Measurements from ENCODE around the gene DYSF.

DYSF gene

DNA sequence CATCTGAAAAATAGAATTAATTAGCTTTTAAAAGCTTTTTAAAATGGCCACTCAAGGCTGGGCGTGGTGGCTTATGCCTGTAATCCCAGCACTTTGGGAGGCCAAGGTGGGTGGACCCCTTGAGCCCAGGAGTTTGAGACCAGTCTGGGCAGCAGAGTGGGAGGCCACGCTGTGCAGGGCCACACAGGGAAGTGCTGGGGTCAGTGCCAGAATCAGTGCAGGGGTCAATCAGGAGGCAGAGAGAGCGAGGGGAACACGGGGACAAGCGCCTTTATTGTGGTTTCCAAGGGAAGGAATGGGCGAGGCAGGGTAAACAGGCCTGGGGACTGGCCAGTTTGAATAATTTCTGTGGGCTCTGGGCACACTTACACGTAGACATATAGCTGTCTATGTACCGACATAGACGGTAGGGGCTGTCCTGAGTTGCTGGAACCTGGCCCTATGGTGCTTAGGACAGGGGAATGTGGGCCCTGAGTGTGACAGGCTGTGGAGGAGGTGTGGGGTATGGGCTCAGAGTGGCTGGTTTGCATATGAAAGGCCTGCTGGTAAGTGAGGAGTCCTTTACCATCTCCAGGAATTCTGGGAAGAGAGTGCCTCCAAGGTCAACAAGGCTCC lies 42.9 kb downstream of the DYSF start:
- peak overlapping the region; percentile 92 for H3K27ac ChIP-seq
- no peak for DNase-seq (ENCODE audit: low read depth, low spot score)

DNA sequence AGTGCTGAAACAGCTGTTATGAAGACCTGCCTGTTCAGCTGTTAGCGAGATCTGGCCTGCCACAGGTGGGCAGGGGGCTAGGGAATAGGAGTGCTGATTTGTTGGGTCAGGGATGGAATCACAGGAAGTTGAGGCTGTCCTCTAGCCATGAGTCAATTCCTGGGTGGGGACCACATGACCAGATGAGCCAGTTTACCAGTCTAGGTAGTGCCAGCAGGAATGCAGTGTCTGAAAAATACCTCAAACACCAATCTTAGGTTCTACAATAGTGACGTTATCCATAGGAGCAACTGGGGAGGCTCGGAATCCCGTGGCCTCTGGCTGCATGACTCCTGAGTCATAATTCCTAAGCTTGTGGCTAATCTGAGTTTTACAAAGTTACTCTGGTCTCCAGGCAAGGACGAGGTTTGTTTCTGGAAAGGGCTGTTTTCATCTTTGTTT lies 44.9 kb downstream of the DYSF start:
- peak overlapping the region; percentile 92 for H3K27ac ChIP-seq
- DNase-seq (ENCODE audit: low read depth, low spot score), result peak; percentile 96

DNA sequence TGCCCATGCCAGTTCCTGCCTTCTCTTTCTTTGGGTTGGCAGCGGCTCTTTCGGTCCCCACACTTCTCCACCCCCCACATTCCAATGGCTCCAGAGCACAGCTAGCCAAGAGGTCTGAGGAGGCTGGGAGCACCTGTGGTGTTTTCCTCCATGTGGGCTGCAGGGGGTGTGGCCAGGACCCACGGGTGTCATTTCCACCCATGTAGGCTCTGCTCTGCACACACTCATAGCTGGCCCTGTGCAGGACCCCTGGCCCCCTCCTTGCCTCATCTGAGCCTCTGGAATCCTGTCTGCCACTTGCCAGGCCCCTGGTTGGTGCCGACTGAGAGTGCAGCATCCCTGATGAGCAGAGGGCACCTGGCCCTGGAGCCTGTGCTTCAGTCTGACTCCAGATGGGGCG lies 46.3 kb downstream of the DYSF start:
- DNase-seq (ENCODE audit: low read depth, low spot score), result no peak
- peak overlapping the region; percentile 92 for H3K27ac ChIP-seq

DNA sequence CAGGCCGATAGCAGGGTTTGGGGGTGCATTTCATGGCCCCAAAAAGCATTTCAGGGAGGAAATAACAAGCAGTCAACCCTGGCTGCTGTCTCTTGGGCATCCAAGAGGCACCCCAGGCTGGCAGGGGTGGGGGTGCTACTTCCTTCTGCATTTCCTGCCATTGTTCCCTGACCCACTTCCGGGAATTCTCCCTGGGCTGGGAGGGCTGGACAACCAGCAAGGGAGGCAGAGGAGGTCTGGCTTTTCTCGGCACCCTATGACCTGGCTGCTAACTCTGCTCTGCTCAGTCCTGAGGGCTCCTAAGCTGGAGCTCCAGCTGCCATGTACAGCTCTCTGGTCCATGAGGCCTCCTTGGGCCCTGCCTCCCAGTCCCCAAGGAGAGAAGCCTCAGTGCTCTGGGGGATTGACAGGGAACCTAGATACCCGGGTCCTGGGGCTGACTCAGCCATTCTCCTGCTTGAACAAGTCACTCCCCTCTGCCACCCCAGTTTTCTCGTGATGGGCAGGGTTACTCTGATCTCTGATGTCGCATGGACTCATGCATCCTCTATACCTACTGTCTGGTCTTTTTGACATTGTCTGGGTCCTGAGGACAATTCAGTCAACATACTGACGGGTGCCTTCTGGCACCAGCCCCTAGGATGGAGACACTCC lies 47.2 kb downstream of the DYSF start:
- DNase-seq (ENCODE audit: low read depth, low spot score), result no peak
- no peak overlapping the region for H3K27ac ChIP-seq

DNA sequence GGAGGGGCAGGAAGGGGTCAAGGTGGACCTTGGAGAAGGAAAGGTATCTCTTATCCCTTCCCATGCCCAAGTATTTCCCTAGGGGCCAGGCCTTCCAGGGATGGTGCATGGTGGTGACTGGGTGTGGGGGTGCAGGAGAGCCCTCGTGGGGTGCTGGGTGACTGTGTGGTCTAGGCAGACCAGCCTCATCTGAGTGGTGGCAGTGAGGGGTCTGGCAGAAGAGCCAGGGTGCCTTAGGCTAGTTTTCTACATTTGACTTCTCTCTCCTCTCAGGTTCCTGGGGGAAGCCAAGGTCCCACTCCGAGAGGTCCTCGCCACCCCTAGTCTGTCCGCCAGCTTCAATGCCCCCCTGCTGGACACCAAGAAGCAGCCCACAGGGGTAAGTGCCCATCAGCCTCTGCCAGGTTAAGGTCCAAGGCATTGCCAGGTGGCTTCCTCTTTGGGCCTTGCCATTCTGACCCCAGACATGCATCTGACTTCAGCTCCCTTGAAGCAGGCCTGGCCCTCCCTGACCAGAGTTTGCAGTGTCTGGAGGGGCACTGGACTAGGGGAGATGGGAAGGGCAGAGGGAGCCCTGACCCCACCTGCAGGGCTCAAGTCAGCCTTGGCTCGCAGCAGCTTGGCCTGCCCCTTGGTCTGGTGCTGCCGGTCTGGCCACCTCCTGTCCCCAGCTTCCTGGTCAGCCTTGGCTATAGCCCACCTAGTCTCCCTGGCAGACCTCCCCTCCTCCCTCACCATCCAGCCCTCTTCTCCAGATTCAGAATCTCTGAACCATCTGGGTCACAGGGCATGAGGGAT lies 49.8 kb downstream of the DYSF start:
- peak overlapping the region; percentile 7 for H3K27ac ChIP-seq
- DNase-seq (ENCODE audit: low read depth, low spot score), result no peak

DNA sequence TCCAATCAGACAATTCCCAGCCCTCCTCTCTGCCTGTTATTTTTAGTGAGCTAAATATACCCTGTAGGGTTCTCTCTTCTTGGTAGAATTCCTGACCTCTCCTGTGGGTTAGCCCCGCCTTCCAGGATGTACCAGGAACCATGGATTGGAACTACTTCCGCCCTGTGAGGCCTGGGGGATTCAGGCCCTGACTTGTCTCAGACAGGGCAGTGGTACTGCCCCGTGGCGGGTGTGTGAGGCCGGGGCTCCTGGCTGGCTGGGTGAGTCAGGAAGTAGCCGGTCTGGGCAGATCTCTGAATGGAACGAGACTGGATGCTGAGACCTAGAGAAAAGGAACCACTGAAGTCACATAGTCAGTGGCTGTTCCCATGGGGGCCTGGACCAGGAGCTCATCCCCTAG lies 50.5 kb downstream of the DYSF start:
- peak; percentile 88 for DNase-seq (ENCODE audit: low read depth, low spot score)
- peak overlapping the region; percentile 7 for H3K27ac ChIP-seq

DNA sequence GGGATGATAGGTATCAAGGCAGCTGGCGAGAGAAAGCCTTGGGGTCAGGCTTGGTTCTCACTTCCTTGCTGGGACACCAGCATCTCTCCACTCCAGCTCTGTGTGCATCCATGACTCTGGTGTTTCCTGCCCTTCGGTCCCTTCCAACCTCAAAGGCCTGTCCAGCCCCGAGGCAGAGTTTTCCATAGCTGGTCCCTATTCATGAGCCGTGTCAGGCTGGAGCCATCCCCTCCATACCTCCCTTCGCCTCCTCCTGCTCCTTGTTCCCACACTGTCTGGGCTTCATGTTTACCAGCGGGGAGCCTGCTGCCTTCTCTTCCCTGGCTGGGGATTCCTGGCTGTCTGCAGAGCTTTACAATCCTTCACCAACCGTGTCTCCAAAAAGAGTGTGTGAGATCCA lies 51.2 kb downstream of the DYSF start:
- DNase-seq (ENCODE audit: low read depth, low spot score), result no peak
- H3K27ac ChIP-seq, result no peak overlapping the region

DNA sequence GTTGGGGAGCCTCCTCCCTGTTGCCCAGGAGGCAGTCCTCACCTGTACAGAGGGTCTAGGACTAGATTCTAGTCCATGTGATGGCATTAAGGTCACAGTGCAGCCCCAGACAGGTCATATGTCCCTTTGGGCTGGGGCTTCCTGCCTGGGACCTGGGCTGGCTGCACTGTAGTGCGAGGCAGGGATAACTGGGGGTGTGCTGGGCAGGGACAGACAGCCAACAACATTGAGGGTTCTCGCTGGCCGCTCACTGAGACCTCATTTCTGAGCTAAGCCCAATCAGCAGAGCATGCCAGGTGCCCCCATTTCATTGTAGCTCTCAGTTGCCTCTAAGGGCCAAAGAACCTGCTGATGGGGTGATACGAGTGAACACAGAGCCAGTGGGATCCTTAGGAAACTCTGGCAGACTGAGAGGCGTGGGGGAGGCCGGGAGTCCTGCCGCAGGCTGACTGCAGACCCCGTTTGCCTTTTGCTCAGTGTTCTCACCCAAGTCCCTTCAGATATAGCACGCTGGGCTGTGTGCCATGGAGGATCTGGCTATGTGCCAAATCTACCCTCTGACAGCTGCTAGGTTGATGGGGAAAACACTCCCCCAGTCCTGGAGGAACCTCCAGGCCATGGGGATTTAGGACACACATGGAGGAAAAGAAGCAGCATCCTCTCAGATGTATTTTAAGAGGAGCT lies 51.9 kb downstream of the DYSF start:
- H3K27ac ChIP-seq, result no peak overlapping the region
- no peak for DNase-seq (ENCODE audit: low read depth, low spot score)

DNA sequence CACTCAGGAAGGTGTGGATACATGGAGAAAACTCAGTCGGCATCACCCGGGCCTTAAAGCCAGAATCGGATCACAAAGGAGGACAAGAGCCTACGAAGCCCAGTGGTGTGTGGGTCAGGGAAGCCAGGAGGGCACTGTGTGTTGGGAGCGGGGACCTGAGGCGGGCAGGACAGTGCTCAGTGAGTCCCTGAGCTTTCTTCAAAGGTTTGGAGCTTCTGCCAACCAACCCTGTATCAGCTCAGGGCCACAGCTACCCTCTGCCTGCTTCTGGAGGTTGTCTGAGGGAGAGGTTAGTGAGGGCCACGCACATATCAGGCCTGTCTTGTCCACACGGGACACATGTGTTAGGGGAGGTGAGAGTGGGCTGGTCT lies 52.4 kb downstream of the DYSF start:
- H3K27ac ChIP-seq, result no peak overlapping the region
- DNase-seq (ENCODE audit: low read depth, low spot score), result no peak

DNA sequence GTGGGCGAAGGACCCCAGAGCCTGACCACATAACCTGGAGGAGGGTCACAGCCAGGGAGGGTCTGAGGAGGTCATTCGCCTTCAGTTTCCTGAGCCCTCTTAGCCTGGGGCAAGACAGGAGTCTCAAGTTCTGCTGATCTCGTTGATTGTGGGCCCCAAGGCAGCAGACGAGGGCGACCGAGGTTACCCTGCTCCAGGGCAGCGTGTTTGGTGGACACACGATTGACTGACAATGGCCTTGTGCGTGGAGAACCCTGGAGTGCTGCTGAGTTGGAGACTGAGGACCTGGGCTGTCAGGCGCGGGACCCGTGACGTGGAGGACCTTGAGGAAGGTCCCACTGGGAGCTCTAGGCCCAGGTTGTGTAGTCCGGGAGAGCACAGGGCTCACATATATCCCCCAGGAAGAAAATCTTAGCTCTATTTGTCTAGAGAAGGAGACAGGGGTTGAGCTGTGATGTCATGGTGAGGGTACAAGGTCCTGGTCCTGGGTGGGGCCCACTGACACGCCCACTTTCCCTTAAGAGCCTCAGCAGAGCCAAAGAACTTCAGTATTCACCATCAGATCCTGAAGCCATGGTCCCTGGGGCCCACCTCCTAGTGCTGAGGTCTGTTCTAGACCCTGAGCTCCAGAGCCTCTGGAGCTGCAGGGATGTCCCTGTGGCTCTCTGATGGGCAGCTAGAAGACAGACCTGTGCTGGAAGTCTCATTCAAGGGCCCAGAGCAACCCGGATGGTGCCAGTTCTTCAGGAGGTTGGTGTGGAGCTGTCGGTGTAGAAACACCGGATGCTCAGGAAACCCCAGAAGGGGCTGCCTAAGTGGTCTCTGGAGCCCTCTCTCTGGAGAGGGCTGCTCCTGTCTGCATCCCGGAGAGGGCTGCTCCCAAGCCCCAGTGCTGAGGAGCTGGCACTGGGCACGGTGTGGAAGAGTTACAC lies 53.1 kb downstream of the DYSF start:
- H3K27ac ChIP-seq, result no peak overlapping the region
- no peak for DNase-seq (ENCODE audit: low read depth, low spot score)

DNA sequence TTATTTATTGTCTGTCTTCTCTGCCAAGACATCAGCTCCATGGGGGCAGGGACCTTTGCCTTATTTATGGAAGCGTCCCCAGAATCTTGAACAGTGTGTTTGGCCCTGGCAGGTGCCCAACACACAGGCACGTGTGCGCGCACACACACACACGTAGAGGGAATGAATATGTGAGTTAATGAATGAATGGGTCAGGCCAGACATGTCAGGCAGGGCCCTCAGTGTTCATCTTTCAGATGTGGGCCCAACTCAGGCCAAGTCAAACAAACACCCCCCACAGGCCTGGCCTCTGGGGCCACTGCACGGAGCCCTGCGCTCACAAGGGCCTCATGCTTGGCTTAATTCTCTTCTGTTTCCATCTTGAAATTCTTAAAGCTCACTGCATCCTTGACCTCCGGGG lies 54.1 kb downstream of the DYSF start:
- H3K27ac ChIP-seq, result no peak overlapping the region

DNA sequence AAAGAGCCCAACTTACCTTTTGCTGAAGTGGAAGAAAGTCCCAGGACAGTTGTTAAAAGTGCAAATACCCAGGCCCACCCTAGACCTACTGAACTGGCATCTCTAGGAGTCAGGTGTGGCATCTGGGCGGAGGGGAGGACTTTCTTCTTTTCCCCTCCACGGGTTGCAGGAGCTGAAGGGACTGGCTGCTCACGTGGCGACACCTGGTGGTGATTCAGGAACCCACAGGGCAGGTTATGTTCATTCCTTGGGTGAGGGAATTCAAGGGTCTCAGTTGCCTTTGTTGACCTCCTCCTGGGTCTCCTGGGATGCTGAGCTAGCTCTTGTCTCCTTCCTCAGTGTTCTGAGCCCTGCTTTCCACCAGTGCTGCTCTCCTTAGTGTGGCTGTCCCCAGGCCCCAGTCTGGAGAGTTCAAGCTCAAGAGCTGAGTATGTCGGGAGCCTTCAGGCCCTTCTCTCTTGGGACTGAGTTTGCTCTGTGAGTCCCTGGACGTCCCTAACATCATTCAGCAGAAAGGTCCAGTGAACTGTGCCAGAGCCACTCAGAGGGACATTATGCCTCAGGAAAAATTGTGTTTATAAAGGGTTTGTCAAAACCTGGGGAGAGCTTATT lies 56.9 kb downstream of the DYSF start:
- no peak for DNase-seq (ENCODE audit: low read depth, low spot score)
- no peak overlapping the region for H3K27ac ChIP-seq

More for the DNA sequence above, 54.1 kb downstream of the DYSF start:
- DNase-seq (ENCODE audit: low read depth, low spot score), result no peak

DNA sequence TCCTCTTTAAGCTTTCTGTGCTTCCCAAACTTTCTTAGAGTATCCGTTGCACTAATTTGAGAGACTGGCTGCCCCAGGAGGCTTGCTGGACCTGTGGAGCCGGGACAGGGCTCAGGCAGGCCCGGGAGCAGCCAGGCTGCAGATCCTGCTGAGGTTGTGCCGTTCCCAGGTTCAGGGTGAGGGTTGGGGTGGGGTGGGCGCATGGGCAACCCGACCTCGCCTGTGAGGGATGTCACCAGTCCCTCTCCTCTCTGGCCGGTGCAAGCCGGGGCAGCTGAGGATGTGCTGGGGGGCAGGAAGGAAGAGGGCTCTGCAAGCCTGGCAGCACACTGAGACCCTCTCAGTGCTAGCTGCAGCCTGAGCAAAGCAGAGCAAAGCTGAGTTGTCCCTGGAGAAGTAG lies 57.6 kb downstream of the DYSF start:
- DNase-seq (ENCODE audit: low read depth, low spot score), result no peak
- no peak overlapping the region for H3K27ac ChIP-seq

DNA sequence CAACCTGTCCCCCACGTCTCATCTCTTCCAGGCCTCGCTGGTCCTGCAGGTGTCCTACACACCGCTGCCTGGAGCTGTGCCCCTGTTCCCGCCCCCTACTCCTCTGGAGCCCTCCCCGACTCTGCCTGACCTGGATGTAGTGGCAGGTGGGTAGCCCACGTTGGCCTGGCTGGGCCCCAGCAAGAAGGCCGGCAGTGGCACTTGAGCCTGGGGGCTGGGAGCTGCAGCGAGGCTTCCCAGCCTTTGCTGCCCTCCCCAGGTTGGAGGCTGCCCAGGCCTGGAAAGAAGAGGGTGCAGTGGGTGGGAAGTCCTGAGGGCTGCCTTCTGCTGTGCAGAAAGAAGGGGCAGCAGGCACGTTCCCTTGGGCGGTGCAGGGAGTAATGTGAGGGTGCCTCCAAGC lies 58.4 kb downstream of the DYSF start:
- no peak overlapping the region for H3K27ac ChIP-seq
- no peak for DNase-seq (ENCODE audit: low read depth, low spot score)

DNA sequence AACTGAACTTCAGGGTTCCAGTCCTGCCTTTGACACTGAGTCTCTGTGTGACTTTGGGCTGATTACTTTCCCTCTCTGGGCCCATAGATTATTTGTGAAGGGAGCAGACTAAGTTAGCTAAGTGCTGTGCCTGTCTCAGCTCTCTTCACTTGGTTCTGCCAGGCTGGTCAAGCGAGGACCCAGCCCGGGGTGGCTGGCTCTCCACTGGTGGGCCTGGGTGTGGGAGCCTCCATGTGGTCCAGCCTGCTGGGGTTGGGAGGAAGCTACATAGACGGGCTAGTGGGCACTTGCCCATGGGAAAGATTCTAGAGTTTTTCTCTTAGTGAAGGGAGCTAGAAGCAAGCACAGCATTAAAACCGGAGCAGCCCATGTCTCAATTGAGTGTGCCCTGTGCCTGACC lies 59.0 kb downstream of the DYSF start:
- no peak for DNase-seq (ENCODE audit: low read depth, low spot score)
- no peak overlapping the region for H3K27ac ChIP-seq

DNA sequence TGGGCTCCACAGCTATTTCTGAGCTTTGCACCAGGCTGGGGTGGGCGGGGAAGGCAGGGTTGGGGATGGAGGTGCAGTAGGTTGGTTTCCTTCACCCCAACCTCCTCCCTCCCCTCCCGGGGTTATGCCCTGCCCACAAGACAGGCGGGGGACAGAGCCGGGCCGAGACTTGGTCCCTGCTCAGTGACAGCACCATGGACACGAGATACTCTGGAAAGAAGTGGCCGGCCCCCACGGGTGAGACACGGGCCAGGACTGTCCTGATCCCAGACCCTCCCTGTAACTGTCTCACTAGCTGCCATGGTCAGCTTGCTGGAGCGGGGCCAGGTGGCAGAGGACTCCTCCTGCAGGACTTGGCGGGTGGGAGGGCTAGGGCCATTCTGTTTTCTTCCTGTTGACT lies 59.7 kb downstream of the DYSF start:
- no peak overlapping the region for H3K27ac ChIP-seq
- DNase-seq (ENCODE audit: low read depth, low spot score), result no peak

DNA sequence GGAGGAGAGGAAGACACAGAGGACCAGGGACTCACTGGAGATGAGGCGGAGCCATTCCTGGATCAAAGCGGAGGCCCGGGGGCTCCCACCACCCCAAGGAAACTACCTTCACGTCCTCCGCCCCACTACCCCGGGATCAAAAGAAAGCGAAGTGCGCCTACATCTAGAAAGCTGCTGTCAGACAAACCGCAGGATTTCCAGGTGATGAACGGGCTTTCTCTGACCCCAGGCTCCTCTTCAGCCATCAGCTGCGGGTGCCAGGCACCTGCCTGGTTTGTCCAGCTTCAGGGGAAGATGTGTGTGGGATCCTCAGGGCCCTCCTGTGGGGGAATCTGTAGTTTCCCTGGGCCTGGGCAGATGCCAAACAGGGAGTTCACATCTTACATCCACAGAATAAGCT lies 60.4 kb downstream of the DYSF start:
- no peak for DNase-seq (ENCODE audit: low read depth, low spot score)
- no peak overlapping the region for H3K27ac ChIP-seq

DNA sequence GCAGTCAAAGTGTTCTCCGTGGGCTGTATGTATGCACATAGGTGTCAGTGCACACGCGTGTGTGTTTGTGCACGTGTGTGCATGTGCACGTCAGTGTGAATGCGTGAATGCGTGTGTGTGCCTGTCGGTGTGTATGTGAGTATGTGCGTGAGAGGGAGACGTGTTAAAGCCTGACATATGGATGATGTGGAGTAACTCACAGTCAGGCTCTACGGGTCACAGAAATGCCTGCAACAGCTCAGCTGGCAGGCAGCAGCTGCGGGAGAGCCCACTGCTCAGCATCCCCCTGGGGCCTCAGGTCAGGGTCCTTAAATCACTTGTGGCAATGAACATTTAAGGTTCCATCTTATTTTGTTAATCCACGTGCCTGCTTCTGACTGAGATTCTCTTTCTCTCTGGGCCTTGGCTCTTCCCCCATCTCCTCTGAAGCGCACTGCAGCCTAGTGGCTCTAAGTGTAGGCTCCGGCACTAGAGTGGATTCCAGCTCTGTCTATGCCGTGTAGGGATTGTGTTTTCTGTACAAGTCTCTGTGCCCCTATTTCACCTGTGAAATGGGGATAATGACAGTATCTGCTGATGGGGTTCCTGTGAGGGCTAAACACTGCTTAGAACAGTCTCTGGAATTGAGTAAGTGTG lies 63.0 kb downstream of the DYSF start:
- no peak overlapping the region for H3K27ac ChIP-seq
- no peak for DNase-seq (ENCODE audit: low read depth, low spot score)

DNA sequence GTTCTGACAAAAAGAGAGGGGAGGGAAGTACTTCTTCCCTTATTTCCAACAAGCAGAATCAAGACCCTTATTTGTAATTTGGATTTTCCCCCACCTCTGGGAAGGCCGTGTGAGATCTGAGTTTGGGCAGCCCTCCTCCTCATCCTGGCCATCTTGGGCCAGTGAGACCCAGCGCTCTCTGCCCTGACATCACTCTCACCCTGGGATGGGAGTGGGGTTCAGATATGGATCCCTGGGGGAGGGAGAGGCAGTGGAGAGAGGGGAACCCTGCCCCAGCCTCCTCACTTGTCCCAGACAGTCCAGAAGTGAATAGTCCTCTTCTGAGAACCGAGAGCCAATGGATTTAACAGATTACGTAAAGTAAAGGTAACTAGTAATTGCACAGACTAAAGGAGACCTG lies 64.5 kb downstream of the DYSF start:
- H3K27ac ChIP-seq, result no peak overlapping the region
- DNase-seq (ENCODE audit: low read depth, low spot score), result no peak

Data from epithelial cell of prostate (primary cell).